Nephron (organoid): ENCODE results near the gene PARL.

Experiments
- H3K27ac Mint-ChIP-seq, 3 experiments: 2 replicates each; pipeline ENCODE4 v1.8.0; 2020; ENCODE audit warnings: mixed read lengths in 3 of 3, mild to moderate bottlenecking in 2 of 3, moderate library complexity in 1 of 3
- H3K27me3 Mint-ChIP-seq: 2 replicates; pipeline ENCODE4 v1.8.0; 2021; ENCODE audit warnings: low read depth, mild to moderate bottlenecking, moderate library complexity, mixed read lengths
- H3K36me3 Mint-ChIP-seq: 2 replicates; pipeline ENCODE4 v1.8.0; 2020; ENCODE audit warnings: low read depth, mixed read lengths
- H3K4me1 Mint-ChIP-seq: 2 replicates; pipeline ENCODE4 v1.8.0; 2020; ENCODE audit warnings: mixed read lengths
- H3K4me3 Mint-ChIP-seq, 3 experiments: 2 replicates each; pipeline ENCODE4 v1.8.0; 2020; ENCODE audit warnings: mild to moderate bottlenecking in 3 of 3, mixed read lengths in 3 of 3, moderate library complexity in 2 of 3
- H3K9me3 Mint-ChIP-seq: 2 replicates; pipeline ENCODE4 v1.8.0; 2020; ENCODE audit warnings: mixed read lengths
- TF ChIP-seq, protein P1 (sequence below), 3 experiments: fragments of 200-600 bp; sonication (generic); IDR thresholded peaks; one replicate each; pipeline ENCODE4 v1.5.0; 2021; ENCODE audit warnings: antibody characterized with exemption in 3 of 3; ENCODE audit not compliant: unreplicated experiment in 3 of 3

The PARL gene

DNA sequence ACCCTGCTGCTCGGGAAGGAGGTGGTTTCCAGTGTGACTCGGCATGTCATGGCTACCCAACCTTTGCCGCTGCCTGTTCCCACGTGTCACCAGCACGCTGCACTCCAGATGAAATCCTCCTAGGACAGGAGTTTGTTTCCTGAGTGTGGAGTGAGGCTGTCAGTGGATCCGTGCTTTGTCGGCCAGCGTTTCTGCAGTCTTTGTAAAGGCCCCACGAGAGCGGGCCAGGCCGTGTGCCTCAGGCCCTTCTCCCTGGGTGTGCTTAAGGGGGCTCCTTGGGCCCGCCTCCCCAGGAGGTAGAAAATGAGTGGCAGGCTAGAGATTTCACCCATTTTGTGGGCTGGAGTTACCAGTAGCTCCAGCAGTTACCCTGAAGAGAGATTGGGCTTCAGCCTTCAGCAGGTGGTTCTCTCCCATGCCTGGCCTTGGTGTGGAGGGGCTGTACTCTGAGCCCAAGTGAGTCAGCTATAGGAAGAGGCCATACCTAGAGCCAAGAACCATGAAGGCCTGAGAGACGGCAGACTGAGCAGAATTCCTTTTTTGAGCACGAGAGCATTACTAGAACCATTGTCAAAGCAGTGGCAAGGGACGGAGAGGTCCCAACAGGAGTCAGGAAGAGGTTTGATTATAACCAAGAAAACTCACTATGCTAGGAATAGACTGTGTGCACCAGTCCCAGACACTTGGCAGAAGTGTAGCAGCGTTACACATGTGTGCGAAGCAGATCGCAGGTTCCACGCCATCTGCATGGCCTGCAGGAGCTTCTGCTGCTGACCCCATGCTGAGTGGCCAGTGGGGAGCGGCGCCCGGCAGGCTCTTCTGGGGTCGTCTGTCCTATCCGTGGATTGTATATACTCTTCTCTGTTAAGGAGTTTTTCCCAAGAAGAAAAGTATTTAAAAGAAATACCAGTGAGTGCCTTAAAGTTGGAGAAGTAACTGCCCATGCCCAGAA is 73.8 kb downstream of the PARL start:
- TF ChIP-seq, protein P1, sequence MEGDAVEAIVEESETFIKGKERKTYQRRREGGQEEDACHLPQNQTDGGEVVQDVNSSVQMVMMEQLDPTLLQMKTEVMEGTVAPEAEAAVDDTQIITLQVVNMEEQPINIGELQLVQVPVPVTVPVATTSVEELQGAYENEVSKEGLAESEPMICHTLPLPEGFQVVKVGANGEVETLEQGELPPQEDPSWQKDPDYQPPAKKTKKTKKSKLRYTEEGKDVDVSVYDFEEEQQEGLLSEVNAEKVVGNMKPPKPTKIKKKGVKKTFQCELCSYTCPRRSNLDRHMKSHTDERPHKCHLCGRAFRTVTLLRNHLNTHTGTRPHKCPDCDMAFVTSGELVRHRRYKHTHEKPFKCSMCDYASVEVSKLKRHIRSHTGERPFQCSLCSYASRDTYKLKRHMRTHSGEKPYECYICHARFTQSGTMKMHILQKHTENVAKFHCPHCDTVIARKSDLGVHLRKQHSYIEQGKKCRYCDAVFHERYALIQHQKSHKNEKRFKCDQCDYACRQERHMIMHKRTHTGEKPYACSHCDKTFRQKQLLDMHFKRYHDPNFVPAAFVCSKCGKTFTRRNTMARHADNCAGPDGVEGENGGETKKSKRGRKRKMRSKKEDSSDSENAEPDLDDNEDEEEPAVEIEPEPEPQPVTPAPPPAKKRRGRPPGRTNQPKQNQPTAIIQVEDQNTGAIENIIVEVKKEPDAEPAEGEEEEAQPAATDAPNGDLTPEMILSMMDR (IDR thresholded peaks at IDR 0.05; ENCODE audit: unreplicated experiment in 3 of 3) = no peak
- Mint-ChIP-seq H3K36me3 (peaks cover 60% of the 10 kb centered on the region), H3K9me3 (no peaks in the 10 kb centered on the region), H3K27me3 (no peaks in the 10 kb centered on the region), H3K4me1 (peaks cover 23% of the 10 kb centered on the region), H3K27ac (no peak overlapping the region), H3K4me3 (no peak overlapping the region)

DNA sequence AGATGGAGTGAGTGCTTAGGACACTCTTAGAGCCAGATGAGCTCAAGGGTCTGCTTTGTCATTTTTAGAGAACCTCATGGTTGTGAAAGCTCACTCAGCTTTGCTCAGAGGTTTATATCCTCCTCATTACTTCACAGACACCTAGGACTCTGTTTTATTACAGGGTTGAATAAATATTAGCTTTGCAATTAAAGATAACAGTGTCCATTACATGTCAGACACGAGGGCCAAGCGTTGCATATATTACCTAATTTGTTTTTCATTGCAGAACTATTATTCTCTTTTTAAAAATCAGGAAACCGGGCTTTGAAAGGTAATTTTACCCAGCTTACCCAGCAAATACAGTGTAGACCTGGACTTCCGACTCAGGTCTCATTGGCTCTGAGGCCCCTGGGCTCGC is 75.4 kb downstream of the PARL start:
- Mint-ChIP-seq H3K4me1 (peaks cover 23% of the 10 kb centered on the region), H3K27me3 (no peaks in the 10 kb centered on the region), H3K9me3 (no peaks in the 10 kb centered on the region), H3K36me3 (peaks cover 67% of the 10 kb centered on the region), H3K27ac (no peak overlapping the region), H3K4me3 (no peak overlapping the region)
- TF ChIP-seq, protein P1 (IDR thresholded peaks at IDR 0.05; ENCODE audit: unreplicated experiment in 3 of 3) = no peak

DNA sequence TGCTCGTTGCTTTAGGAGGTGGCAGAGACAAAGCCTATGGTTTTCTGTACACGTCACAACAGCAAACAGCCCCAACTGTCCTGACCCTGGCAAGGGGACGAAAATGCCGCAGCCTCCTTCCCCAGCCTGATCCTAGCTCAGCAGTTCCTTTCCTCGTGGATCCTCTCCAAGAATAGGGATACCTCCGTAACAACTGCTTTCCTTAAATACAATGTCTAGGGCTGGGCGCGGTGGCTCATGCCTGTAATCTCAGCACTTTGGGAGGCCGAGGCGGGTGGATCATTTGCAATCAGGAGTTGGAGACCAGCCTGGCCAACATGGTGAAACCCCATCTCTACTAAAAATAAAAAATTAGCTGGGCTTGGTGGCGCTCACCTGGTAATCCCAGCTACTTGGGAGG is 76.3 kb downstream of the PARL start:
- peaks cover 23% of the 10 kb centered on the region for H3K4me1 Mint-ChIP-seq
- peak overlapping the region in 2 of 3 experiments; percentile 40 to 63 for H3K27ac Mint-ChIP-seq
- TF ChIP-seq, protein P1 (IDR thresholded peaks at IDR 0.05; ENCODE audit: unreplicated experiment in 3 of 3) = no peak
- H3K4me3 Mint-ChIP-seq = no peak overlapping the region
- H3K9me3 Mint-ChIP-seq = no peaks in the 10 kb centered on the region
- no peaks in the 10 kb centered on the region for H3K27me3 Mint-ChIP-seq
- peaks cover 74% of the 10 kb centered on the region for H3K36me3 Mint-ChIP-seq

DNA sequence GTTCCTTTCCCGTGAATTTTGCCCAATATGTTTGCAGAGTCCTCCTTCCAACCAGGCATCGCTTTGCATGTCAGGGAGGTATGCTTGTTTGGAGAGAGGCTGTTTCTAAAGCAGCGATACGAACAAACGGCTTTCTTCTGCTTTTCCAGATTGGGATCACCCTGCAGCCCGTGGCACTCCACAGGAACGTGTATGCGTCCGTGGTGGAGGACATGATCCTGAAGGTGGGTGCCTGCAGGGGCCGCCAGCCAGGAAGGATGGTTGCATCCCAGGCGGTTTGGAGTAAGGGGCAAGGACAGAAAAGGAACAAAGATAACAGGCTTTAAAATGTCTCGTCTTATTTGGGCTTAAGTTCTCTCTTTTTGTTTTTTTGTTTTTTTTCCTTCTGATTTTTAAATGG is 76.8 kb downstream of the PARL start:
- Mint-ChIP-seq H3K9me3 (no peaks in the 10 kb centered on the region), H3K27me3 (no peaks in the 10 kb centered on the region), H3K4me1 (peaks cover 27% of the 10 kb centered on the region), H3K27ac (peak overlapping the region in 2 of 3 experiments; percentile 40 to 63), H3K4me3 (no peak overlapping the region), H3K36me3 (peaks cover 75% of the 10 kb centered on the region)
- TF ChIP-seq, protein P1 (IDR thresholded peaks at IDR 0.05; ENCODE audit: unreplicated experiment in 3 of 3) = no peak

DNA sequence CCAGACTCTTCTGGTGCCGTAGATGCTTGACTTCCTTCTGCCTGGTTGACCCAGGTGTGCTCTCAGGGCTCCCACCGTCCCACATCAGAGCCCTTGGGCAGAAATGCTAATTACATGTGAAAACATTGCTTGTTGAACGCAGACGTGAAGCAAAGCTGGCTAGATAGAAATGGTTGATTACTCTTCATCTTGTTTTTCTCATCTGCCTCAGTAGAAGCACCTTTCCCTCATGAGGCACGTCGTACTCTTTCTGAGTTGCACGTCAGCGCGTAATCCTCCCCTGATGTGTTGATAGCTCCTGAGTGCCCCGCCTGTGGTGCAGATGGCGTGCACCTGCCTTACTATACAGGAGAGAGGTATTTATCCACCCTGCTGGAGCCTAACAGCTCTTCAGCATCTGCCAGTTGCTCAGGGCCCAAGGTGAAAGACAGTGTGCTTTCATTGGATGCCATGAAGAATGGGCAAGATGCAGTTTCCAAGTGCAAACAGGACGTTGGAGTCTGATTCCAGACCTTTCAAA is 77.4 kb downstream of the PARL start:
- peaks cover 28% of the 10 kb centered on the region for H3K4me1 Mint-ChIP-seq

More for the DNA sequence above, 77.4 kb downstream of the PARL start:
- Mint-ChIP-seq H3K27ac (no peak overlapping the region), H3K27me3 (no peaks in the 10 kb centered on the region), H3K36me3 (peaks cover 72% of the 10 kb centered on the region), H3K9me3 (no peaks in the 10 kb centered on the region), H3K4me3 (no peak overlapping the region)
- TF ChIP-seq, protein P1 (IDR thresholded peaks at IDR 0.05; ENCODE audit: unreplicated experiment in 3 of 3) = no peak
